CD4-positive, alpha-beta T cell treated with Interferon alpha-2 for 1 hour (primary cell): ENCODE results near the gene ZNF124.
"Not testable (repeated sequence)": the region's sequence is repeated elsewhere in the genome, so short reads cannot be mapped to it uniquely, and the experiment has no call there.

Experiments used
- DNase-seq, 2 donors: peaks; one replicate each; pipeline ENCODE4 v3.0.0-alpha.2; 2020 to 2022

The ZNF124 gene

DNA sequence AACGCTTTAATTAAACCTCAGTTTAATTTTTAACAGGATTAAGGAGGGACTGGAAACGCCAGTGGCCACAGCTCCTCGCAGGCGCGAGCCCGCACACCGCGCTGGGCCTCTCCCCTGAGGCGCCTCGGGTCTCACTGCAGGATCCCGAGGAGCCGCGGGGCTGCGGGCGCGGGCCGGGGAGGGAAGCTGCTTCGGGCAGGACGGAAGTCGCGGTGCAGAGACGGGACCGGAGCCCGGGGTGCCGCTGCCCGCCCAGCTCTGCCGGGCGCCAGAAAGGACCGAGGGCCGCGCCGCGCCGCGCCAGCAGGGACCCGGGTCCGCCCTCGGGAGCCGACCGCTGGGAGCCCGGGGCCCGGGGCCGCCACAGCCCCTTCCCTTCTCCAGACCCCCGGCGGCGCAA is 377 bp downstream of the ZNF124 start:
- not testable (repeated sequence) for DNase-seq

DNA sequence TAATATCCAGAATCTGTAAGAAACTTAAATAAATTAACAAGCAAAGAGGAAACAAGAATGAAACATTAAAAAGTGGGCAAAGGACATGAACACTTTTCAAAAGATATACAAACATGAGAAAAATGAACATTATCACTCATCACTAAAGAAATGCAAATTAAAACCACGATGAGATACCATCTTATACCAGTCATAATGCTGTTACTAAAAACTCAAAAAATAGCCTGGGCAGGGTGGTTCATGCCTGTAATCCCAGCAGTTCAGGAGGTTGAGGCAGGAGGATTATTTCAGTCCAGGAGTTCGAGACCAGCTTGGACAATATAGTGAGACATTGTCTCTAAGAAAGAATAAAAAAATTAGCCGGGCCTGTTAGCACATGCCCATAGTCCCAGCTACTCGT is 6.1 kb downstream of the ZNF124 start:
- DNase-seq = no peak

DNA sequence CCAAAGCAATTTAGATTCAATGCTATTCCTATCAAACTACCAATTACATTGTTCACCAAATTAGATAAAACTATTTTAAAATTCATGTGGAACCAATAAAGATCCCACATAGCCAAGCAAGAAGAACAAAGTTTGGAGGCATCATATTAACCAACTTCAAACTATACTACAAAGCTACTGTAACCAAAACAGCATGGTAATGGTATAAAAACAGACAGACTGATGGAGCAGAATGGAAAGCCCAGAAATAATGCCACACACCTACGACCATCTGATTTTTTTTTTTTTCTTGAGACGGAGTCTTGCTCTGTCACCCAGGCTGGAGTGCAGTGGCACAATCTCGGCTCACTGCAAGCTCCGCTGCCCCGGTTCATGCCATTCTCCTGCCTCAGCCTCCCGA is 7.1 kb downstream of the ZNF124 start:
- DNase-seq = no peak

DNA sequence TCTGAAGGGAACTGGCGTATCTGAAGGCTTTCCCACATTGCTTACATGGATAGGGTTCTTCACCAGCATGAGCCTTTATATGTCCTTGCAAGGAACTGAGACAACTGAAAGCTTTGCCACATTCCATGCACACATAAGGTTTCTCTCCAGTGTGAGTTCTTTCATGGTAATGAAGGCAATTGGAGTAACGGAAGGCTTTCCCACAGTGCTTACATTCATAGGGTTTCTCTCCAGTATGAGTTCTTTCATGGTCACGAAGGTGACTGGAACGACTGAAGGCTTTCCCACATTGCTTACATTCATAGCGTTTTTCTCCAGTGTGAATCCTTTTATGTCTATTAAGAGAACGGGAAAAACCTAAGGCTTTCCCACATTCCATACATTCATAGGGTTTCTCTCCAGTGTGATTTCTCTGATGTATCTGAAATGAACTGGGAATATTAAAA is 15.0 kb downstream of the ZNF124 start:
- DNase-seq = no peak

DNA sequence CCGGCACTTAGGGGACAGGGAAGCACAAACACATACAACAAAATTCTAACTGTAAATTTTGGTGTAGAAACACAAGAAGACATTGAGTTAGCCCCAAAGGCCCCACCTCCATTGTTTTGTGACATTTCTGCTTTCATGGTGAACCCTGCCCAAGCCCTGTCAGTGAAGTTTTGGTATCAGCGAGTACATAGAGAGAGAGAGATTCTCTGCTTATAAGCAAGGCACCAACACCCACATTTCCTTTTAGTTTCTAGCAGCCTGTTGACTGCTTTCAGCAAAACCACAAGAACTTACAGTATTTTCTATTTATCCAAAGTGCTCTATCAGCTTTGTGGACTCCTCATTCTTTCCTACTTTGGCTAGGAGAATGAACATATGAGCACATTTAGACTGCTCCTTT is 24.0 kb downstream of the ZNF124 start:
- DNase-seq = no peak

DNA sequence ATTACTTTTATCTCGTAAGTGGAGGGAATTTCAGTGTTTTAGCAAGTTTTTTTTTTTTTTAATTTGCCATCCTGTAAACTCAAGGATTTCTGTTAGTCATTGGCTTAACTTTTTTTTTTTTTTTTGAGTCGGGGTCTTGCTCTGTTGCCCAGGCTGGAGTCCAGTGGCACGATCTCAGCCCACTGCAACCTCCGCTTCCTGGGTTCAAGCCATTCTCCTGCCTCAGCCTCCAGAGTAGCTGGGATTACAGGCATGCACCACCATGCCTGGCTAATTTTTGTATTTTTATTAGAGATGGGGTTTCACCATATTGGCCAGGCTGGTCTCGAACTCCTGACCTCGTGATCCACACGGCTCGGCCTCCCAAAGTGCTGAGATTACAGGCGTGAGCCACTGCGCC is 24.7 kb downstream of the ZNF124 start:
- not testable (repeated sequence) for DNase-seq

DNA sequence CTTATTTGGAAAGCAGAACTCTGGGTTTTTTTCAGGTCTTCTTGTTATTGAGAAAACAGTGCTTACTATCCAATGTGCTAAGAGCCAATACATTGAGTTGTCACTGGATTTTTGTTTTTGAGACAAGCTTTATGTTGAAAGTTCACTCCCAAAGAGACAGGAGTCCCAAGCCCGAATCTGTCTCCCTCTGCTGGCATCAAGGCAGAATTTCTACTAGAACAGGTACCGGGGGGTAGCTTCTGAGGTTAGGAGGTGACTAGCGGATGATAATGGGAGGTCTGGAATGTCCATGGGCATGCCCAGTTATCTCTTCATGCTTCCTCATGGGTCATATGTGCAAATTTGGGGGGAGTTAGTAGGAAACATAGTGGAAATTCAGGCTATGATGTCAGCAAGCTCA is 25.1 kb downstream of the ZNF124 start:
- no peak for DNase-seq

DNA sequence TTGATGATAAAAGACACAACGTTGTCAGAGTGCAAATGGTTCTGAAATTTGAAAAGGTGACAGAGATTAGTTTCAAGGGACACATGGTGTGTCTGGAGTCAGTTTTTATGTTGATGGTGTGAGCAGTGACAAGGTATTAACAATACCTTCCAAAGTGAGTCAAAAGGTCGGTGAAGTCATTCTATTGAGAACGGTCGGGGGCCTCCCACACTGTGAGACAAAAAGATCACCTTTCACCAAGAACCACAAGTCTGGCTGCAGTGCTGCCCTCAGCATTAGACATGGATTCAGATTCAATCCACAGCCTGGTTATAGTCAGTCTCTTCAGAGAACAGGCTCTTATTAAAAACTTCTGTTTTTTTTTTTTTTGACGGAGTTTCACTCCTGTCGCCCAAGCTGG is 26.5 kb downstream of the ZNF124 start:
- DNase-seq = no peak

DNA sequence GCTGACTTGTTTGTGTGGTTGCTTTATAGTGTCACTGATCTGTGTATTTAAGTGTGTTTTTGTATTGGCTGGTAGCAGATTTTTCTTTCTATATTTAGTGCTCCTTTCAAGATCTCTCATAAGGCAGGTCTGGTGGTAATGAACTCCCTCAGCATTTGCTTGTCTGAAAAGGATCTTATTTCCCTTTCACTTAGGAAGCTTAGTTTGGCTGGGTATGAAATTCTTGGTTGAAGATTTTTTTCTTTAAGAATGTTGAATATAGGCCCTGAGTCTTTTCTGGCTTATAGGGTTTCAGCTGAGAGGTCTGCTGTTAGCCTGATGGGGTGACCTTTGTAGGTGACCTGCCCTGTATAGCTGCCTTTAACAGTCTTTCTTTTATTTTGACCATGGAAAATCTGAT is 32.3 kb downstream of the ZNF124 start:
- DNase-seq = not testable (repeated sequence)

DNA sequence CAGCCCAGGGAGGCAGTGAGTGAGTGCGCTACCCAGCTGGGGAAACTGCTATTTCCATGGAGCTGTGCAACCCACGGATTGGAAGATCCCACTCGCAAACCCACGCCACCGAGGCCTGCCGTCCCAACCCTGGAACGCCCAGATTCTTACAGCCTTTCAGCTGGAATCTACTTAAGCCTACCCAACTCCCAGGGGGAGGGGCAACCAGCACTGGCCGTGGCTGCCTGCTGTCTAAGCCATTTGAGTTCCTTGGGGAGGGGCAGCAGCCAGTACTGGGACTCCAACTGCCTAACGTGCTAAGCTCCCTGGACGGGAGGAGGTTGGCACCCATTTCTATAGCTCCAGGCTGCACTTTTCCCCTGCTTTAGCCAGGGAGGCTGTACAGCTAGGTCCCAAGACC is 40.6 kb downstream of the ZNF124 start:
- no peak for DNase-seq

DNA sequence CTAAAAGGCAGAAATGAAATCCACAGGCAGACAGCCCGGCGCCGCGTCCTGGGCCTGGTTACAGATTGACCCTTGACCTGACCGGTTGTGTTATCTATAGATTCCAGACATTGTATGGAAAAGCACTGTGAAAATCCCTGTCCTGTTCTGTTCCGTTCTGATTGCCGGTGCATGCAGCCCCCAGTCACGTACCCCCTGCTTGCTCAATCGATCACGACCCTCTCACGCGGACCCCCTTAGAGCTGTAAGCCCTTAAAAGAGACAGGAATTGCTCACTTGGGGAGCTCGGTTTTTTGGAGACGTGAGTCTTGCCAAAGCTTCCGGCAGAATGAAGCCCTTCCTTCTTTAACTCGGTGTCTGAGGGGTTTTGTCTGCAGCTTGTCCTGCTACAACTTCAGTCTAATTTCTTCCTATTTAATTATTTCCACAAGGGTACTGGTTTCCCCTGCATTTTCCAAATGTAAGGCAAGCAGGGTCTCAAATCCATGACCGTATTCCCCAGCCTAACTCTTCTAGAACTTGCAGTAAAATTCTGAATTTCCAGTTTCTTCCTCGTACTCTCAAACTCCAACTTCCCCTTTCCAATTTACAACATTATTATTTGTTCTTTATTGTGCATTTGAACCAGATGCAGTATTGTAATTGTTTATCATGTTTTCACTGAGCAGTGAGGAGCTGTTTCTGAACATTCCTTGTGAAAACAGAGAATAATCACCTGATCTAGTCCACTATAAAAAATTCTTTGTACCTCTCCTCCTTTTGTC is 44.1 kb downstream of the ZNF124 start:
- DNase-seq = not testable (repeated sequence)

DNA sequence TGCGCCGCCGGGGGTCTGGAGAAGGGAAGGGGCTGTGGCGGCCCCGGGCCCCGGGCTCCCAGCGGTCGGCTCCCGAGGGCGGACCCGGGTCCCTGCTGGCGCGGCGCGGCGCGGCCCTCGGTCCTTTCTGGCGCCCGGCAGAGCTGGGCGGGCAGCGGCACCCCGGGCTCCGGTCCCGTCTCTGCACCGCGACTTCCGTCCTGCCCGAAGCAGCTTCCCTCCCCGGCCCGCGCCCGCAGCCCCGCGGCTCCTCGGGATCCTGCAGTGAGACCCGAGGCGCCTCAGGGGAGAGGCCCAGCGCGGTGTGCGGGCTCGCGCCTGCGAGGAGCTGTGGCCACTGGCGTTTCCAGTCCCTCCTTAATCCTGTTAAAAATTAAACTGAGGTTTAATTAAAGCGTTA is 45.2 kb downstream of the ZNF124 start:
- not testable (repeated sequence) for DNase-seq

DNA sequence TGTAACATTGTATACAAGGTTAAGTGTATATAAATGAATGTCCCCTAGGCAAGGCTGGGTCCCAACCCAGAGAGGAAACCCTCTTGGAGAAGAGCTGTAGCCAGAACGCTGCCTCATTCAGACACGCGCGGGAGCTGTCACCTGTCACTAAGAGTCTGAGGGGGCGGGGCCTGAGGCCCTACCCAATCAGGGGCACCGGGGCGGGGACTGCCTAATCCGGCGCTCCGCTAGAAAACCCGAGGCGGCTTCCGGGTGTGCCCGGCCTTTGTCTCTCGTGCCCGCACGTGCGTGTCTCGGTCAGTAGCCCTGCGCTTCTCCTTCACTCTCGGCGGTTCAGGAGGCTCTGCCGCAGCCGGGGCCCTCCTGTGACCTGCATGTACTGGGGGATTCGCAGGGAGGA is 45.7 kb downstream of the ZNF124 start:
- DNase-seq = not testable (repeated sequence)

DNA sequence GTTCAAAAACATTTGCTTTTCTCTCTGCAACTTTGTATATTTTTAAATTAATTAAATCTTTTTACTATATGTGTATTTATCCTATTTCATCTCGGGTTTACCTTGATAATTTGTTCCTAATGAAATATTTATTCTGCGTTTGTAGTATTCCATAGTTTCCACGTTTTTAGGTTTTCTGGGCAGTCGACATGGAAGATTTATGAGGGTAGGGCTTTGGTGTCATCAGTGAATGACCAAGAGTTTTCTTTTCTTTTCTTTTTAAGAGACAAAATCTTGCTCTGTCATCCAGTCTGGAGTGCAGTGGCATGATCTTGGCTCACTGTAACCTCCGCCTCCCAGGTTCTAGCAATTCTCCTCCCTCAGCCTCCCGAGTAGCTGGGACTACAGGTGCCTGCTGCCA is 50.4 kb downstream of the ZNF124 start:
- DNase-seq = no peak

DNA sequence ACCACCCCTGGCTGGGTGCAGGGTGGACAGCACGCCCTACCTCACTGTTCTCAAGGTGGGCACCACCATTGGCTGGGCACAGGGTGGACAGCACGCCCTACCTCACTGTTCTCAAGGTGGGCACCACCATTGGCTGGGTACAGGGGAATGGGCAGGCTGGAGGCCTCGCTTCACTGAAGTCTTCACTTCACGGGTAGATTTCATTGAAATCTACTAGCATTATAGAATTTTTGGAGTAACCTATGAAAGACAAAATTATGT is 51.5 kb downstream of the ZNF124 start:
- not testable (repeated sequence) for DNase-seq

DNA sequence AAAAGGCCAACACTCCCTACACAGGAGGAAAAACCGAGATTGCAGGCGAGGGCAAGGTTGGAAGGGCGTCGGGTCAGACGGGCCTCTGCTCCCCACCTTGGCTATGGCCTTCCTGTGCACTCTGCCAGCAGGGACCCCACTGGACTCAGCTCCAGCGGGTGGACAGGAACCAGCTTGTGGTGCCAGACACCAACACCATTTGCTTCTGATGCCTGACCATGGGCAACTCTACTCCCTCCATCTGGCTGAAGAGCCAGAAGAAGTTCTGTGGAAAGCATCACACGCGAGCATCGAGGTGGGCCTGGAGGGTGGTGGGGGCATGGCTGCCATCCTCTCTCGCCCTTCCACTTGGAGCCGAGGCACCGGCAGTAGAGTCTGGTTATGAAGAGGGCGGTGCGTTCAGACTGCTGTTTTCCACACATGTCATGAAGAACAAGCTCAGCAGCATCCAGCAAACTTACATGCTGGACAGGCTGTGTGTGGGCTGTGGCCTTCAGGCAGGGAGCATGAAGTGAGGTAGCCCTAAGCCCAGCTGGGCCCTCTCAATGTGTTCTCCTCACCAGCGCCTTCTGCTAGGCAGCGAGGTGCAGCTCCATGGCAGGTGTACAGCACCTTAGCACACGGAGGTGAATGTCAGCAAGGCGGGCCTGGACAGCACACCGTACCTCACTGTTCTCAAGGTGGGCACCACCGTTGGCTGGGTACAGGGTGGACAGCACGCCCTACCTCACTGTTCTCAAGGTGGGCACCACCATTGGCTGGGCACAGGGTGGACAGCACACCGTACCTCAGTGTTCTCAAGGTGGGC is 52.0 kb downstream of the ZNF124 start:
- DNase-seq = no peak

DNA sequence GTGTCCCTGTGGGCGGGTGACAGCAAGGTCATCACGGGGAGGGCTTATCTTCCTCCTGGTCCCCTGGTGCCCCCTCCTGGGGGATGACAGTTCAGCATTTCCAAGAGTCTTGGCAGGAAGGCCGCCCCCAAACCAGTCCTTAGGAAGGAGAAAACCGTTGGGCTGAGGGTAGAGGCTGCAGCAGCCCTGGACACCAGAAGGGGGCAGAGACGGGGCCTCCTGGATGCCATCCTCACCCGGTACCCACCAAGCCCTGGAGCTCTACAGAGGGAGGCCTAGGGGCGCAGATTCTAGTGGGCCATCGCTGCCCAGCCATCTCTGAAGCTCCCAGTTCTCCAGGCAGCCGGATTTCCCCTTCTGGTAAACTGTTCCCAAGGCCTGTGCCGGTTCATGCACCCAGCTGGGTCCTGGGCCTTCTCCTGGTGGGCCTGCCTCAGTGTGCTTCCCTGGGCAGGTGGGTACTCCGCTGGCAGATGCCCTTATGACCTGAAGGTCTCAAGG is 52.8 kb downstream of the ZNF124 start:
- DNase-seq = peak in 1 of 2 donors; percentile 24

DNA sequence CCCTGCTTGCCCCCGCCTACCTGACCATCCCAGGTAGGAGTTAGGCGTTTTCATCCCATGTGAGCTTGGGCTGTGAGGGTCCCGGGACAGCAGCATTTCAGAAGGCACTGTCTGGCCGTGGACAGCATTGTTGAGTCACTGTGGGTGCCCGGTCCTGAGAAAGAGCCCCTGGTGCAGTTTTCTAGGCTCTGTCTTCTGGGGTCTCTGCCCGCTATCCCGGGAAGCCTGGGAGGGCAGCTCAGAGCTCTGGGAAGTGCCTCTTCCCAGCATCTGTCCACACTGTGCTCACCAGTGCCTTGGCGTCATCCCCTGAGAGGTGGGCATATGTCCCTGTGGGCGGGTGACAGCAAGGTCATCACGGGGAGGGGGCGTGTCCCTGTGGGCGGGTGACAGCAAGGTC is 56.3 kb downstream of the ZNF124 start:
- no peak for DNase-seq

DNA sequence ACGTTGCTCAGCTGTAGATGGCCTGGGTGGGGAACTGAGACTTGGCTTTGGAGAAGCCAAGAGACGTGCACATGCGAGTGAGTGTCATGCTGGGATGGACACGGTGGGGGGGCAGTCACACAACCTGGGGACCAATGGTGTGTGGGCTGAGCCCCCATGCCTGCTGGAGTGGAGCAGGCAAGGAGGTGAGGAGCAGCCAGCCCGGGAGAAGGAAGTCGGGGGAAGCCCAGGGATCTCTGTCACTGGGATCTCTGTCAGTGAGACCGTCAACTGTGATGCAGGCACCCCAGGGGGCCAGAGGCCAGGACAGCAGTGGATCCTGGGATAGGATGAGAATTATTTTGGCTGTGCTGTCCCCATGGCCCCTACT is 56.7 kb downstream of the ZNF124 start:
- no peak for DNase-seq

DNA sequence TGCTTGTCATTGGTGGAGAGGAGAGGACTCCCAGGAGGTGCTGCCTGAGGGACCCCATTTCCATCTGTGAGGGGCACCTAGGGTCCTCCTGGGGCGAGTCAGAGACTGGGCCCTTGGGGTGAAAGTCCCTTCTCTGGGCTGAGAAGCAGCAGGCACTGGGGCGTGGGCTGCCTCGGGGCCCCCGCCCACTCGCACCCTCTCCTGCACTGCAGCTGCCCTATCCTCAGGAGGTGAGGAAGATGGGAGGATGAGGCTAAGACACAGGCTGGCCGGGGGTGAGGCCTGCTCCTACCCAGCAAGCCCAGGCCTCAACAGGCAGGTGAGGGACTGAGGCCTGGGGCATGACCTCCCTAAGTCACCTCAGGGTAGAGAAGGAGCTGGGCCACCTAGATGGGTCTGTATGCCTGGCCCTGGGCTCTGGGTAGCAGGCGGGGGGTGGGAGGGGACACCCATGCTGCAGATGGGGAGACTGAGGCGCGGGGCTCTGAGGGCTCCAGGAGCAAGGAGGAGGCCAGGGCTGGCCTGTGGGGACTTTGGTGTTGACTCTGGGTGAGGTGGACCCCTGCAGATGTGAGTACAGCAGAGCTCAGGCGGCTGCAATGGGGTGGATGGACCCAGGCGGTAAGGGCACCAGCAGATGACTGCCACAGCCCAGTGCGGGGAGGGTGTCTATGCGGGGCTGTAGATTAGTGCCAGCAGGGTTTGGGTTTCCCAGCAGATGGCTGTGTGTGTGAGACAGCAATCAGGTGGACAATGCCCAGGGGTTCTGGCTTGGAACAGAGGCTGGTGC is 57.3 kb downstream of the ZNF124 start:
- no peak for DNase-seq

DNA sequence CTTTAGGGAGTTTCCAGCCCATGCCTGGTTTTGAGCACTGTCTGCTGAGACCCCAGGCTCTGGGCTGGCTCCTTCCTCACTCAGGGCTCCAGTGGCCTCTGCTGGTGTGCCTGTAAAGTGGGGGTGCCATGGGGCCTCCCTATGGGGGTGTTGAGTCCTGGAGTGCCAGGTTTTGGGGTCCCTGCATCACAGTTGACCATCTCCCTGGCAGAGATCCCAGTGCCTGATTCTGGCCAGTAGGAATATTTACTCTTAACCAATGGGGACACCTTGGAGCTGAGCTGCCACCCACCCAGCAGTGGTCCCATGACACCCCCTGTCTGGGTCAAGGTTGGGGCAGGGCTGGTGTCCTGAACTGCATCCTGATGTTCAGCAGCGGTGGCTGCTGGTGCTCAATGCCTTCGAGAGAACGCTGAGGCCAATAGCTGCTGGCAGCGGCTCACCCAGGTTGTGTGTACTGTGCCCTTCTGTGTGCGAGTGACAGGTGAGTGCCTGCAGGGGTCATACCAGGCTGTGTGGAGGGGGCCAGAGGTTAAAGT is 58.0 kb downstream of the ZNF124 start:
- DNase-seq = no peak

DNA sequence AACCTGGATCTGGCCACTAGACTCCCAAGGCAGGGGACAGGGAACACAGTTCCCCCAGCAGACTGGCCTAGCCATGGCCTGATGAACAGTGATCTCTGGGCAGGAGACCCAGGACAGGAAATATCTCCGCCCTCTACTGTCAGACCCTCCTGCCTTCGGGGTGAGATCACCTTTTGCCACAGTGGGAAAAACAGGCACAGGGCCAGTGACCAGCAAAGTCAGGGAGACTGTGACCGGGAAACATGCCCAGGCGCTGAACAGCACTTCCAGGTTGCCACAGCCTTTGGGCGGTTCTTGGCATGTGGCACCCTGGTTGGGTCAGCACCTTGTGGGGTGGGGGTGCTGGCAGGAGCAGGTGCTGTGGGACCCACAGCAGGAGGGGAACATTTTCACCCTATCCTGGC is 58.7 kb downstream of the ZNF124 start:
- DNase-seq = no peak

DNA sequence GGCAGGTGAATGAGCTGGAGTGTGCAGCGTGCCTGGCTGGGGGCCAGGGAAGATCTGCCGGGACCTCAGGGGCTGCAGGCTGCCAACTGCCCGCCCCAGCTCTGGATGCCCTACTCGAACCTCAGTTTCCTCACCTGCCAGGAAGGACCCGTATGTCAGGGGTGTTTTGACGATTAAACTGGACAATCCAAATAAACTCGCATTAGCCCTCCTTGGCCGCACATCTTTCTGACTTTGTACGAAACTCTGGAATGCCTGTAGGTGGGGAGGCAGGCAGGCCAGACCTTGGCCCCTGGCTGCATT is 59.4 kb downstream of the ZNF124 start:
- no peak for DNase-seq
